Measurements from ENCODE around the gene MYO10.

The MYO10 gene

DNA sequence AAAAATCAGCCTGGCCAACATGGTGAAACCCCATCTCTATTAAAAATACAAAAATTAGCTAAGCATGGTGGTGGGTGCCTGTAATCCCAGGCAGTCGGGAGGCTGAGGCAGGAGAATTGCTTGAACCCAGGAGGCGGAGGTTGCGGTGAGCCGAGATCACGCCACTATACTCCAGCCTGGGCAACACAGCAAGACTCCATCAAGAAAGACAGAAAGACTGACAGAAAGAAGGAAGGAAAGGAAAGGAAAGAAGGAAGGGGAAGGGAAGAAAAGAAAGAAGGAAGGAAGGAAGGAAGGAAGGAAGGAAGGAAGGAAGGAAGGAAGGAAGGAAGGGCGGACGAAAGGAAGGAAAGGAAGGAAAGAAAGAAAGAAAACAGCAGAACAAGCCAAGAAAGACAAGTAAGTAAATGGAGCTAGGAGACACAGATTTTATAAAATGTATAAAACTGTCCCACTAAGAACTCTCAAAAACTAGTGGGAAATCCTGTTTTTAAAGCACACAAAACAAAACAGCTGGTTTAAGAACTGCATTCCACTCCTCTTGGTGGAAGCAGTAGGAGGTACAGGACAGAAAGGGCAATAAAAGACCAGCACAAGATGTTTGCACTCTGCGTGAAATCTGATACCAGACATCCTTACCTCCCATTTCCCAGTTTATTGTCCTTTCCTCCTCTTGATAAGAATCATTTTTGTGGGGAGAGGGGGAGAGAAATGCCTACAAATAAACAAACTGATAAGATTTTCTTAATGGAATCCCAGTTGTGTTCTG, 46.7 kb downstream of the MYO10 start:
- no peak overlapping the region for H3K9ac ChIP-seq (ENCODE audit: low read depth, low read length)
- no peaks in the 10 kb centered on the region for H3K27me3 ChIP-seq (ENCODE audit: insufficient read depth, low read length, poor library complexity)
- no peaks in the 10 kb centered on the region for H4K20me1 ChIP-seq (ENCODE audit: insufficient read depth, low read length)
- H3K4me3 ChIP-seq (ENCODE audit: low read depth in 1 of 2, low read length in 2 of 2), result no peak overlapping the region
- H3K4me1 ChIP-seq (ENCODE audit: insufficient read depth, low read length), result no peaks in the 10 kb centered on the region
- H3K36me3 ChIP-seq (ENCODE audit: insufficient read depth, low read length), result no peaks in the 10 kb centered on the region
- no peak overlapping the region for H3K4me2 ChIP-seq (ENCODE audit: insufficient read depth, low read length)
- H2AFZ ChIP-seq (ENCODE audit: low read depth, low read length), result no peak overlapping the region
- no peak for DNase-seq
- H3K9me3 ChIP-seq (ENCODE audit: insufficient read depth, low read length, severe bottlenecking), result no peaks in the 10 kb centered on the region
- no peak overlapping the region for H3K27ac ChIP-seq (ENCODE audit: low read length)
- no peak for ATAC-seq (ENCODE audit: insufficient read depth, low read depth)
- no peaks in the 10 kb centered on the region for H3K79me2 ChIP-seq (ENCODE audit: insufficient read depth, low read length)
- no peak for TF ChIP-seq EZH2 (IDR thresholded peaks at IDR 0.05; ENCODE audit: borderline replicate concordance, low read depth, low read length, severe bottlenecking)
- TF ChIP-seq, protein P1, sequence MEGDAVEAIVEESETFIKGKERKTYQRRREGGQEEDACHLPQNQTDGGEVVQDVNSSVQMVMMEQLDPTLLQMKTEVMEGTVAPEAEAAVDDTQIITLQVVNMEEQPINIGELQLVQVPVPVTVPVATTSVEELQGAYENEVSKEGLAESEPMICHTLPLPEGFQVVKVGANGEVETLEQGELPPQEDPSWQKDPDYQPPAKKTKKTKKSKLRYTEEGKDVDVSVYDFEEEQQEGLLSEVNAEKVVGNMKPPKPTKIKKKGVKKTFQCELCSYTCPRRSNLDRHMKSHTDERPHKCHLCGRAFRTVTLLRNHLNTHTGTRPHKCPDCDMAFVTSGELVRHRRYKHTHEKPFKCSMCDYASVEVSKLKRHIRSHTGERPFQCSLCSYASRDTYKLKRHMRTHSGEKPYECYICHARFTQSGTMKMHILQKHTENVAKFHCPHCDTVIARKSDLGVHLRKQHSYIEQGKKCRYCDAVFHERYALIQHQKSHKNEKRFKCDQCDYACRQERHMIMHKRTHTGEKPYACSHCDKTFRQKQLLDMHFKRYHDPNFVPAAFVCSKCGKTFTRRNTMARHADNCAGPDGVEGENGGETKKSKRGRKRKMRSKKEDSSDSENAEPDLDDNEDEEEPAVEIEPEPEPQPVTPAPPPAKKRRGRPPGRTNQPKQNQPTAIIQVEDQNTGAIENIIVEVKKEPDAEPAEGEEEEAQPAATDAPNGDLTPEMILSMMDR (IDR thresholded peaks at IDR 0.05; ENCODE audit: borderline replicate concordance, extremely low read depth, low read length, poor library complexity, severe bottlenecking), result no peak

GRCh38 chr5:16888694-16889124, 47.4 kb downstream of the MYO10 start:
- H3K79me2 ChIP-seq (ENCODE audit: insufficient read depth, low read length), result no peaks in the 10 kb centered on the region
- H3K4me3 ChIP-seq (ENCODE audit: low read depth in 1 of 2, low read length in 2 of 2), result no peak overlapping the region
- no peaks in the 10 kb centered on the region for H3K27me3 ChIP-seq (ENCODE audit: insufficient read depth, low read length, poor library complexity)
- no peak for DNase-seq
- no peaks in the 10 kb centered on the region for H3K4me1 ChIP-seq (ENCODE audit: insufficient read depth, low read length)
- TF ChIP-seq, protein P1 (IDR thresholded peaks at IDR 0.05; ENCODE audit: borderline replicate concordance, extremely low read depth, low read length, poor library complexity, severe bottlenecking), result no peak
- no peak for TF ChIP-seq EZH2 (IDR thresholded peaks at IDR 0.05; ENCODE audit: borderline replicate concordance, low read depth, low read length, severe bottlenecking)
- H3K27ac ChIP-seq (ENCODE audit: low read length), result no peak overlapping the region
- H3K4me2 ChIP-seq (ENCODE audit: insufficient read depth, low read length), result no peak overlapping the region
- no peak overlapping the region for H3K9ac ChIP-seq (ENCODE audit: low read depth, low read length)
- no peaks in the 10 kb centered on the region for H3K36me3 ChIP-seq (ENCODE audit: insufficient read depth, low read length)
- H3K9me3 ChIP-seq (ENCODE audit: insufficient read depth, low read length, severe bottlenecking), result no peaks in the 10 kb centered on the region
- no peak for ATAC-seq (ENCODE audit: insufficient read depth, low read depth)
- no peak overlapping the region for H2AFZ ChIP-seq (ENCODE audit: low read depth, low read length)
- no peaks in the 10 kb centered on the region for H4K20me1 ChIP-seq (ENCODE audit: insufficient read depth, low read length)

DNA sequence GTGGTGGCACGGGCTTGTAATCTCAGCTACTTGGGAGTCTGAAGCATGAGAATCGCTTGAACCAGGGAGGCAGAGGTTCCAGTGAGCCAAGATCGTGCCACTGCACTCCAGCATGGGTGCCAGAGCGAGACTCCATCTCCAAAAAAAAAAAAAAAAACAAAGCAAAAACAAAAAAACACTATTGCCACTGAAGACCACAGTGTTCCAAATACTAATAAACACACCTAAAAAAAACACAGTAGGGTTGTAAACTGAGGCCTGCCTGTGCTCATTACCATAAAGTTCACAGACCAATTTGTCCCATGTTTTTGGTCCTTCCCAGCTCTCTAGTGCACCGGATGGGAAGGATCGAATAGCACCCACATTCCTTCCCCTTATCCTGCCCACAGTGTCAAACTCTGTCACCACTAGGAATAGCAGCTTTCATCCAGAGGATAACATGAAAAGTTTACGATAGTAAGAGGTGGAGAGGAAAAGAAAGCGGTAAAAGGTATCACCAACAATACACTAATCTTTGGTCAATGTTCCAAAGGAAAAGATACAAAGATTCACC, 49.2 kb downstream of the MYO10 start:
- Histone ChIP-seq H3K9ac (ENCODE audit: low read depth, low read length) (no peak overlapping the region), H3K4me1 (ENCODE audit: insufficient read depth, low read length) (no peaks in the 10 kb centered on the region), H3K4me3 (ENCODE audit: low read depth in 1 of 2, low read length in 2 of 2) (no peak overlapping the region), H3K4me2 (ENCODE audit: insufficient read depth, low read length) (no peak overlapping the region), H4K20me1 (ENCODE audit: insufficient read depth, low read length) (no peaks in the 10 kb centered on the region), H3K27ac (ENCODE audit: low read length) (no peak overlapping the region), H2AFZ (ENCODE audit: low read depth, low read length) (no peak overlapping the region), H3K79me2 (ENCODE audit: insufficient read depth, low read length) (no peaks in the 10 kb centered on the region), H3K36me3 (ENCODE audit: insufficient read depth, low read length) (no peaks in the 10 kb centered on the region), H3K27me3 (ENCODE audit: insufficient read depth, low read length, poor library complexity) (no peaks in the 10 kb centered on the region), H3K9me3 (ENCODE audit: insufficient read depth, low read length, severe bottlenecking) (no peaks in the 10 kb centered on the region)
- ATAC-seq (ENCODE audit: insufficient read depth, low read depth), result no peak
- no peak for DNase-seq
- TF ChIP-seq, protein P1 (IDR thresholded peaks at IDR 0.05; ENCODE audit: borderline replicate concordance, extremely low read depth, low read length, poor library complexity, severe bottlenecking), result no peak
- no peak for TF ChIP-seq EZH2 (IDR thresholded peaks at IDR 0.05; ENCODE audit: borderline replicate concordance, low read depth, low read length, severe bottlenecking)
